Measurements from ENCODE around the gene ZNF3.

Gene ZNF3

DNA sequence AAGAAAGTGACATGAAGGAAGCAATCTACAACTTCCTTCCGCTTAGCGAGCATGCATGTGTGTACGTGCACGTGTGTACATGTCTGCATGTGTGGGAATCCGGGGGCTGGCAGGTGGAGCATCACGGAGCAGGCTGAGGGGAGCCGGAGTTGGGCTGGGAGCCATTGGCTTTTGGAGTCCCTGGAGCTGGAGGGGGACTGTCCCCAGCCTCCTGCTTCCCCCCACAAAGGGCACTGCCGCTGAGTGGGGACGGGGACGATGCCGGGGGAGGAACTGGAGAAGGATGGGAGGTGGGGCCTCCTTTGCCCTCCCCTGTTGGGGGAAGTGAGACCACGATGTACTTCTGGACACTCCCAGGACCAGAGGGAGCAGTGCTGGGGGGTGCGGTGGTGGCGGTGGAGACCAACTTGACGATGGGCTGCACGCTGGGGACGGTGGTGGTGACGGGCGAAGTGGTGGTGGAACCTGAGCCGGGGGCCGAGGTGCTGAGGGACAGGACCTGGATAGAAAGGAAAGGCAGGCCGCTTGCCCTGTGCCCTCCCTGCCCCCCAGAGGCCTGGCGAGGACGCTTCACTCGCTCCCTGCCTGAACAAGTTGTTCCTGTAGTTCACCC is 25.7 kb upstream of the ZNF3 start:
- ChIA-PET POLR2A (no interaction called here), CTCF (no interaction called here)
- Histone ChIP-seq H3K9me3 (ENCODE audit: control insufficient read depth, insufficient read depth, low read depth, low read length) (no peaks in the 10 kb centered on the region), H3K27ac (ENCODE audit: extremely low read depth, low read depth, low read length) (no peak overlapping the region), H3K4me3 (ENCODE audit: low read depth, low read length) (no peak overlapping the region), H3K36me3 (ENCODE audit: control insufficient read depth in 2 of 2, insufficient read depth in 1 of 2, low read length in 2 of 2) (peaks cover 21 to 75% of the 10 kb centered on the region in 2 experiments), H3K4me1 (ENCODE audit: control insufficient read depth, insufficient read depth, low read length) (no peaks in the 10 kb centered on the region)
- TF ChIP-seq ZNF677 (tag by site-specific recombination; IDR thresholded peaks at IDR 0.05) (no peak), ZNF704 (tag by site-specific recombination; IDR thresholded peaks at IDR 0.05) (no peak), ZFHX2 (tag by site-specific recombination; conservative IDR thresholded peaks at IDR 0.05) (no peak), ZNF433 (tag by site-specific recombination; IDR thresholded peaks at IDR 0.05; ENCODE audit: low read depth) (no peak), ZNF155 (tag by site-specific recombination; IDR thresholded peaks at IDR 0.05) (no peak), ZNF223 (tag by site-specific recombination; IDR thresholded peaks at IDR 0.05) (no peak)
- TF ChIP-seq, protein P1, sequence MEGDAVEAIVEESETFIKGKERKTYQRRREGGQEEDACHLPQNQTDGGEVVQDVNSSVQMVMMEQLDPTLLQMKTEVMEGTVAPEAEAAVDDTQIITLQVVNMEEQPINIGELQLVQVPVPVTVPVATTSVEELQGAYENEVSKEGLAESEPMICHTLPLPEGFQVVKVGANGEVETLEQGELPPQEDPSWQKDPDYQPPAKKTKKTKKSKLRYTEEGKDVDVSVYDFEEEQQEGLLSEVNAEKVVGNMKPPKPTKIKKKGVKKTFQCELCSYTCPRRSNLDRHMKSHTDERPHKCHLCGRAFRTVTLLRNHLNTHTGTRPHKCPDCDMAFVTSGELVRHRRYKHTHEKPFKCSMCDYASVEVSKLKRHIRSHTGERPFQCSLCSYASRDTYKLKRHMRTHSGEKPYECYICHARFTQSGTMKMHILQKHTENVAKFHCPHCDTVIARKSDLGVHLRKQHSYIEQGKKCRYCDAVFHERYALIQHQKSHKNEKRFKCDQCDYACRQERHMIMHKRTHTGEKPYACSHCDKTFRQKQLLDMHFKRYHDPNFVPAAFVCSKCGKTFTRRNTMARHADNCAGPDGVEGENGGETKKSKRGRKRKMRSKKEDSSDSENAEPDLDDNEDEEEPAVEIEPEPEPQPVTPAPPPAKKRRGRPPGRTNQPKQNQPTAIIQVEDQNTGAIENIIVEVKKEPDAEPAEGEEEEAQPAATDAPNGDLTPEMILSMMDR (tag by site-specific recombination; IDR thresholded peaks at IDR 0.05), result no peak
- TF ChIP-seq, protein P2, sequence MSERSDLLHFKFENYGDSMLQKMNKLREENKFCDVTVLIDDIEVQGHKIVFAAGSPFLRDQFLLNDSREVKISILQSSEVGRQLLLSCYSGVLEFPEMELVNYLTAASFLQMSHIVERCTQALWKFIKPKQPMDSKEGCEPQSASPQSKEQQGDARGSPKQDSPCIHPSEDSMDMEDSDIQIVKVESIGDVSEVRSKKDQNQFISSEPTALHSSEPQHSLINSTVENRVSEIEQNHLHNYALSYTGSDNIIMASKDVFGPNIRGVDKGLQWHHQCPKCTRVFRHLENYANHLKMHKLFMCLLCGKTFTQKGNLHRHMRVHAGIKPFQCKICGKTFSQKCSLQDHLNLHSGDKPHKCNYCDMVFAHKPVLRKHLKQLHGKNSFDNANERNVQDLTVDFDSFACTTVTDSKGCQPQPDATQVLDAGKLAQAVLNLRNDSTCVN (tag by site-specific recombination; optimal IDR thresholded peaks at IDR 0.05), result no peak

- Histone ChIP-seq H3K36me3 (ENCODE audit: control insufficient read depth in 2 of 2, insufficient read depth in 1 of 2, low read length in 2 of 2) (peaks cover 20 to 69% of the 10 kb centered on the region in 2 experiments), H3K27ac (ENCODE audit: extremely low read depth, low read depth, low read length) (no peak overlapping the region), H3K9me3 (ENCODE audit: control insufficient read depth, insufficient read depth, low read depth, low read length) (no peaks in the 10 kb centered on the region), H3K4me3 (ENCODE audit: low read depth, low read length) (no peak overlapping the region), H3K4me1 (ENCODE audit: control insufficient read depth, insufficient read depth, low read length) (no peaks in the 10 kb centered on the region)
- TF ChIP-seq ZNF521 (tag by site-specific recombination; IDR thresholded peaks at IDR 0.05), result no peak
- no peak for TF ChIP-seq ZNF571 (tag by site-specific recombination; IDR thresholded peaks at IDR 0.05)
- TF ChIP-seq TSHZ1 (tag by site-specific recombination; IDR thresholded peaks at IDR 0.05; ENCODE audit: borderline replicate concordance), result no peak
- no peak for TF ChIP-seq ZBTB11 (tag by site-specific recombination; conservative IDR thresholded peaks at IDR 0.05; ENCODE audit: low read depth)
- no peak for TF ChIP-seq ZNF10 (tag by site-specific recombination; IDR thresholded peaks at IDR 0.05)
- TF ChIP-seq PRDM4 (tag by site-specific recombination; IDR thresholded peaks at IDR 0.05), result no peak
- no peak for TF ChIP-seq ZNF223 (tag by site-specific recombination; IDR thresholded peaks at IDR 0.05)
- TF ChIP-seq HOXA7 (CRISPR knock-in tag; IDR thresholded peaks at IDR 0.05; ENCODE audit: borderline replicate concordance), result no peak
- no peak for TF ChIP-seq ZNF555 (tag by site-specific recombination; conservative IDR thresholded peaks at IDR 0.05)
- TF ChIP-seq, protein P3, sequence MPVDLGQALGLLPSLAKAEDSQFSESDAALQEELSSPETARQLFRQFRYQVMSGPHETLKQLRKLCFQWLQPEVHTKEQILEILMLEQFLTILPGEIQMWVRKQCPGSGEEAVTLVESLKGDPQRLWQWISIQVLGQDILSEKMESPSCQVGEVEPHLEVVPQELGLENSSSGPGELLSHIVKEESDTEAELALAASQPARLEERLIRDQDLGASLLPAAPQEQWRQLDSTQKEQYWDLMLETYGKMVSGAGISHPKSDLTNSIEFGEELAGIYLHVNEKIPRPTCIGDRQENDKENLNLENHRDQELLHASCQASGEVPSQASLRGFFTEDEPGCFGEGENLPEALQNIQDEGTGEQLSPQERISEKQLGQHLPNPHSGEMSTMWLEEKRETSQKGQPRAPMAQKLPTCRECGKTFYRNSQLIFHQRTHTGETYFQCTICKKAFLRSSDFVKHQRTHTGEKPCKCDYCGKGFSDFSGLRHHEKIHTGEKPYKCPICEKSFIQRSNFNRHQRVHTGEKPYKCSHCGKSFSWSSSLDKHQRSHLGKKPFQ (tag by site-specific recombination; IDR thresholded peaks at IDR 0.05), result no peak
- no peak for TF ChIP-seq ZNF558 (tag by site-specific recombination; IDR thresholded peaks at IDR 0.05)
- TF ChIP-seq ZNF24 (tag by site-specific recombination; IDR thresholded peaks at IDR 0.05), result no peak
- ChIA-PET CTCF (no interaction called here), POLR2A (no interaction called here)
These were observed 25.1 kb upstream of the ZNF3 start for GRCh38 chr7:100106633-100107032.

All from HEK293 (cell line).